ENCODE data around the gene MAD1L1.

The MAD1L1 gene

GRCh38 chr7:1918881-1919525 lies 313.7 kb downstream of the MAD1L1 start:
- DNase-seq: no peak

GRCh38 chr7:1918063-1918645 lies 314.6 kb downstream of the MAD1L1 start:
- DNase-seq: no peak

- DNase-seq: no peak
Observed at GRCh38 chr7:1917221-1918062, 315.3 kb downstream of the MAD1L1 start.

- no peak for DNase-seq
Observed at GRCh38 chr7:1916601-1916970, 316.2 kb downstream of the MAD1L1 start.

GRCh38 chr7:1915956-1916600 lies 316.7 kb downstream of the MAD1L1 start:
- no peak for DNase-seq

GRCh38 chr7:1915326-1915725 lies 317.4 kb downstream of the MAD1L1 start:
- no peak for DNase-seq

GRCh38 chr7:1914743-1915142 lies 318.0 kb downstream of the MAD1L1 start:
- DNase-seq: no peak

GRCh38 chr7:1914321-1914720 lies 318.4 kb downstream of the MAD1L1 start:
- DNase-seq: no peak

- no peak for DNase-seq
Observed at GRCh38 chr7:1913466-1914282, 319.1 kb downstream of the MAD1L1 start.

- no peak for DNase-seq
Observed at GRCh38 chr7:1912593-1913465, 319.9 kb downstream of the MAD1L1 start.

- no peak for DNase-seq
Observed at GRCh38 chr7:1911571-1911970, 321.2 kb downstream of the MAD1L1 start.

- no peak for DNase-seq
Observed at GRCh38 chr7:1910827-1911226, 321.9 kb downstream of the MAD1L1 start.

- DNase-seq: no peak
Observed at GRCh38 chr7:1910081-1910685, 322.6 kb downstream of the MAD1L1 start.

- DNase-seq: no peak
Observed at GRCh38 chr7:1909476-1909875, 323.3 kb downstream of the MAD1L1 start.

- DNase-seq: no peak
Observed at GRCh38 chr7:1908823-1909420, 323.8 kb downstream of the MAD1L1 start.

GRCh38 chr7:1907751-1908365 lies 324.9 kb downstream of the MAD1L1 start:
- no peak for DNase-seq

GRCh38 chr7:1906988-1907745 lies 325.6 kb downstream of the MAD1L1 start:
- DNase-seq: no peak

GRCh38 chr7:1906087-1906830 lies 326.5 kb downstream of the MAD1L1 start:
- no peak for DNase-seq
